Activated effector memory CD4-positive, alpha-beta T cell treated with Interleukin-2 at 50 U/mL for 16 hours (primary cell): Measurements from ENCODE around the gene FAM184B.
A peak's percentile ranks its signal among the peaks of the same experiment; 100 is the strongest.

Source experiments
- DNase-seq: peaks from one replicate; pipeline ENCODE4 v3.0.0-alpha.2; 2020

Gene FAM184B

GRCh38 chr4:17623451-17624001, 157.9 kb downstream of the FAM184B start:
- no peak for DNase-seq

GRCh38 chr4:17619416-17620105, 161.9 kb downstream of the FAM184B start:
- DNase-seq: no peak

- DNase-seq: no peak
These were observed 162.5 kb downstream of the FAM184B start for GRCh38 chr4:17618926-17619325.

GRCh38 chr4:17616283-17616682, 165.1 kb downstream of the FAM184B start:
- DNase-seq: no peak

- peak; percentile 87 for DNase-seq
These were observed 166.8 kb downstream of the FAM184B start, which contains the start of gene MED28 for GRCh38 chr4:17614416-17615299. TSS of gene MED28 (plus strand) at chr4:17614641. CDS start at chr4:17614655, 14 bp downstream.

GRCh38 chr4:17613761-17614415, 167.5 kb downstream of the FAM184B start:
- DNase-seq: peak; percentile 19

- no peak for DNase-seq
These were observed 176.2 kb downstream of the FAM184B start for GRCh38 chr4:17605236-17605635.

GRCh38 chr4:17599826-17600225, 181.6 kb downstream of the FAM184B start:
- no peak for DNase-seq

GRCh38 chr4:17597517-17597916, 183.9 kb downstream of the FAM184B start:
- DNase-seq: no peak

- no peak for DNase-seq
These were observed 185.9 kb downstream of the FAM184B start for GRCh38 chr4:17595471-17596005.

- no peak for DNase-seq
These were observed 192.1 kb downstream of the FAM184B start for GRCh38 chr4:17589355-17589754.

GRCh38 chr4:17587094-17587822, 194.2 kb downstream of the FAM184B start:
- no peak for DNase-seq

GRCh38 chr4:17584521-17585213, 196.8 kb downstream of the FAM184B start:
- DNase-seq: no peak

- DNase-seq: no peak
These were observed 197.5 kb downstream of the FAM184B start for GRCh38 chr4:17583941-17584340.

- DNase-seq: no peak
These were observed 198.1 kb downstream of the FAM184B start for GRCh38 chr4:17583276-17583675.

GRCh38 chr4:17580969-17581368, 200.5 kb downstream of the FAM184B start:
- no peak for DNase-seq
